ENCODE measurements around the gene DYSF.

DYSF gene

GRCh38 chr2:71665168-71666093 lies 212.1 kb downstream of the DYSF start:
- no peak for DNase-seq

GRCh38 chr2:71666094-71666474 lies 212.7 kb downstream of the DYSF start:
- no peak for DNase-seq

GRCh38 chr2:71667256-71668182 lies 214.2 kb downstream of the DYSF start:
- no peak for DNase-seq

- no peak for DNase-seq
Observed at GRCh38 chr2:71668326-71669057, 215.1 kb downstream of the DYSF start.

- DNase-seq: no peak
Observed at GRCh38 chr2:71669058-71669456, 215.7 kb downstream of the DYSF start.

- DNase-seq: no peak
Observed at GRCh38 chr2:71669628-71670429, 216.5 kb downstream of the DYSF start.

GRCh38 chr2:71670430-71670795 lies 217.1 kb downstream of the DYSF start:
- DNase-seq: no peak

- no peak for DNase-seq
Observed at GRCh38 chr2:71671203-71671854, 218.0 kb downstream of the DYSF start.

- no peak for DNase-seq
Observed at GRCh38 chr2:71671895-71672825, 218.8 kb downstream of the DYSF start.

GRCh38 chr2:71672826-71673795 lies 219.8 kb downstream of the DYSF start:
- no peak for DNase-seq

GRCh38 chr2:71674158-71674851 lies 220.9 kb downstream of the DYSF start:
- no peak for DNase-seq

GRCh38 chr2:71675296-71675695 lies 221.9 kb downstream of the DYSF start:
- DNase-seq: no peak

GRCh38 chr2:71678874-71679273 lies 225.5 kb downstream of the DYSF start:
- no peak for DNase-seq

- no peak for DNase-seq
Observed at GRCh38 chr2:71679491-71679890, 226.1 kb downstream of the DYSF start.

GRCh38 chr2:71680925-71681324 lies 227.6 kb downstream of the DYSF start:
- no peak for DNase-seq

GRCh38 chr2:71681626-71682025 lies 228.3 kb downstream of the DYSF start:
- DNase-seq: no peak

GRCh38 chr2:71682341-71682740 lies 229.0 kb downstream of the DYSF start:
- DNase-seq: no peak

GRCh38 chr2:71683070-71683469 lies 229.7 kb downstream of the DYSF start:
- no peak for DNase-seq

- DNase-seq: no peak
Observed at GRCh38 chr2:71683666-71684065, 230.3 kb downstream of the DYSF start.
